LNCaP clone FGC (cell line): ENCODE results near the gene U2AF2.
A peak's percentile ranks its signal among the peaks of the same experiment; 100 is the strongest.

Experiments used
- DNase-seq: peaks from one replicate; pipeline ENCODE4 v3.0.0-alpha.2; 2011; ENCODE audit warnings: low read depth
- H3K4me3 ChIP-seq: 2 replicates; pipeline ENCODE4 v1.5.1; 2011; ENCODE audit warnings: mild to moderate bottlenecking, low read depth, low read length, control low read depth
- TF ChIP-seq, protein P1 (sequence below): IDR thresholded peaks from 2 replicates; pipeline ENCODE4 v1.5.1; 2012; ENCODE audit warnings: mild to moderate bottlenecking; ENCODE audit not compliant: control insufficient read depth, insufficient read depth; ENCODE audit errors: extremely low read depth

U2AF2 gene

DNA sequence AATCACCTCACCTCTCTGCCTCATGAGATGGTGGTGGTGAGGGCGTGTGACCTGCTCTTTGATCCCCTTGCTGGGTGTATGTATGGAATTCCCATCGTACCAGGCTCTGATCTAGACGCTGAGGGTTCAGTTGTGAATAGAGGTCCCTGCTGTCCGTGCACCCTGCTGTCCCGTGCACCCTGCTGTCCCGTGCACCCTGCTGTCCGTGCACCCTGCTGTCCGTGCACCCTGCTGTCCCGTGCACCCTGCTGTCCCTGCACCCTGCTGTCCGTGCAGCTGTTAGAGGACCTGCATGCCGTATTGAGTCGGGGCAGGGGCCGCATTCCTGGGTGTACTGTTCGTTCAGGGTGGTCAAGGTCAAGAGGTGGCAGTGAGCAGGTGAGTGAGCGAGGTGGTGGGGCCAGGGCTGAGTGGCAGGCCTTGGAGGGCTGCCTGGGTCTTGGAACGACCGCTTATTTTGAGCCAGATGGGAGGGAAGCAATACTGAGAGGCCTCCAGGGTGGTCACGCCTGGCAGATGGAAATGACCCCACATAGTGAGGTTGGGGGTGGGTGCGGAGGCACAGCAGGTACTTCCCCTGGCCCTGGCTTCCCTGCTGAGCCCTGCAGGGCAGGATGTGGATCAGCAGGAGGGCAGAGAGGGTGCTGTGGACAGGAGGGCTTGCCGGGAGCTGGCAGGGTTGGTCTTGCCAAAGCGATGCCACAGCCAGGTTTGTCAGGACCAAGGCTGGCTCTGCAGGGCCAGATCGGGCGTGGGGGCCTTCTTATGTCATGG lies 15.6 kb downstream of the U2AF2 start:
- DNase-seq = no peak
- H3K4me3 ChIP-seq = no peak overlapping the region
- TF ChIP-seq, protein P1, sequence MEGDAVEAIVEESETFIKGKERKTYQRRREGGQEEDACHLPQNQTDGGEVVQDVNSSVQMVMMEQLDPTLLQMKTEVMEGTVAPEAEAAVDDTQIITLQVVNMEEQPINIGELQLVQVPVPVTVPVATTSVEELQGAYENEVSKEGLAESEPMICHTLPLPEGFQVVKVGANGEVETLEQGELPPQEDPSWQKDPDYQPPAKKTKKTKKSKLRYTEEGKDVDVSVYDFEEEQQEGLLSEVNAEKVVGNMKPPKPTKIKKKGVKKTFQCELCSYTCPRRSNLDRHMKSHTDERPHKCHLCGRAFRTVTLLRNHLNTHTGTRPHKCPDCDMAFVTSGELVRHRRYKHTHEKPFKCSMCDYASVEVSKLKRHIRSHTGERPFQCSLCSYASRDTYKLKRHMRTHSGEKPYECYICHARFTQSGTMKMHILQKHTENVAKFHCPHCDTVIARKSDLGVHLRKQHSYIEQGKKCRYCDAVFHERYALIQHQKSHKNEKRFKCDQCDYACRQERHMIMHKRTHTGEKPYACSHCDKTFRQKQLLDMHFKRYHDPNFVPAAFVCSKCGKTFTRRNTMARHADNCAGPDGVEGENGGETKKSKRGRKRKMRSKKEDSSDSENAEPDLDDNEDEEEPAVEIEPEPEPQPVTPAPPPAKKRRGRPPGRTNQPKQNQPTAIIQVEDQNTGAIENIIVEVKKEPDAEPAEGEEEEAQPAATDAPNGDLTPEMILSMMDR = no peak

DNA sequence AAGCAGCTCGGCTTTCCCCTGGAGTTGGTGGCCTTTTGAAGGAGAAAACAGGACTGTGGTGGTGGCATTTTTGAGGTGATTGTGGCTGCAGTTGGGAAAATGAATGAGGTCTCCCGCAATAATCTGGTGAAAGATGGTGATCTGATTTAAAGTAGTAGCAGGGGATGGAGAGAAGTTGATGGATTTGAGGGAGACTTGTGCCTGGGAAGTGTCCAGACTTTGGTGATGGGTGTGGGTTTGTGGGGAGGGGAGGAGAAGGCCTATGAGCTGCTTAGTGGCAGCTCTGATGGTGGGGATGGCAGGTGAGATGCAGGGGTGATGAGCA lies 16.2 kb downstream of the U2AF2 start:
- TF ChIP-seq, protein P1 = no peak
- no peak for DNase-seq
- no peak overlapping the region for H3K4me3 ChIP-seq

DNA sequence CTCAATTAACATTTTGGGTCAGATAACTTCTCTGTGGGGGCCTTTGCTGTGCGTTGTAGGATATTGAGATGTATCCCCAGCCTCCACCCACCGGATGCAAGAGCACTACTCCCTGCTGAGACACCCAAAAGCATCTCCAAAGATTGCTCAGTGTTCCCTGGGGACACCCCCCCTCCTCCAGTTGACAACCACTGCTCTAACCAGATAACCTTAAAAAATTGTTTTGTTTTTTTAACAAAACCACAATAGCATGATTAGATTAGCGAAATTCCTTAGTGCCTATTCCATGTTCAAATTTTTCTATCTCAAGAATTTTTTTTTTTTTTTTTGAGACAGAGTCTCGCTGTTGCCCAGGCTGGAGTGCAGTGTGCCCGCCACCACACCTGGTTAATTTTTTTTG lies 17.6 kb downstream of the U2AF2 start:
- no peak for DNase-seq
- TF ChIP-seq, protein P1 = no peak
- no peak overlapping the region for H3K4me3 ChIP-seq

GRCh38 chr19:55673465-55673864 lies 18.6 kb downstream of the U2AF2 start:
- H3K4me3 ChIP-seq = no peak overlapping the region
- TF ChIP-seq, protein P1 = no peak
- no peak for DNase-seq

DNA sequence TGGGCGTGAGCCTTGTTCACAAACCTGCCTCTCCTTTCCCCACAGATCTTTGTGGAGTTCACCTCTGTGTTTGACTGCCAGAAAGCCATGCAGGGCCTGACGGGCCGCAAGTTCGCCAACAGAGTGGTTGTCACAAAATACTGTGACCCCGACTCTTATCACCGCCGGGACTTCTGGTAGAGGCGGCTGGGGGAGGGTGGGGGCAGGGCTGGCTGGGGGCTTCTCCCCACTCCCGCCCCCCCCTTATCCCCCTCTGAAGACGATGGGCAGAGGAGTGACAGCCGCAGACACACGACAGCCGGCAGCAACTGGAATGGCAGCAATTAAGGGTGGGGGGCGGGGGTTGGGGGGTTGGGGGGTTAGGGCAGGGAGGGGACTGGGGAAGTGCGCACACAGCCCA lies 19.1 kb downstream of the U2AF2 start:
- TF ChIP-seq, protein P1 = no peak
- DNase-seq = no peak
- peak overlapping the region; percentile 77 for H3K4me3 ChIP-seq

- TF ChIP-seq, protein P1 = no peak
- peak overlapping the region; percentile 77 for H3K4me3 ChIP-seq
- no peak for DNase-seq
Measured at GRCh38 chr19:55674459-55674840, 19.6 kb downstream of the U2AF2 start.
